Measurements from ENCODE around the gene RNF180. TPM values are rescaled to one million over a fixed set of nuclear protein-coding genes. Genes with fewer than 3 reads are reported as not detected.
"Not testable (repeated sequence)": the region's sequence is repeated elsewhere in the genome, so short reads cannot be mapped to it uniquely, and the experiment has no call there.

The RNF180 gene
- polyA plus RNA-seq, 1 experiment, result 1.0 TPM

DNA sequence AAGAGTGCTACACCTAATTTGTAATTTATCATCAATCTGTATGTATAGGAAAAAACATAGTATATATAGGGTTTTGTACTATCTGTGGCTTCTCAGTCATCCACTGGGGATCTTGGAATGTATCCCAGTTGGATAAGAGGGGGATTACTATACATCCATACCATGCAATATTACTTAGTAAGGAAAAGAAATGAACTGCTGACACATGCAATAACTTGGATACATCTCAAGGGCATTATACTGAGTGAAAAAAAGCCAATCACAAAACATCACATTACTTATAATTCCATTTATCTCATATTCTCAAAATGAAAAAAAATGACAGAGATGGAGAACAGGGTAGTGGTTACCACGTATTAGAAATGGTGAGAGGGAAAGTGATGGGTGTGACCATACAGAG is 231.9 kb downstream of the RNF180 start:
- TF ChIP-seq, protein P1, sequence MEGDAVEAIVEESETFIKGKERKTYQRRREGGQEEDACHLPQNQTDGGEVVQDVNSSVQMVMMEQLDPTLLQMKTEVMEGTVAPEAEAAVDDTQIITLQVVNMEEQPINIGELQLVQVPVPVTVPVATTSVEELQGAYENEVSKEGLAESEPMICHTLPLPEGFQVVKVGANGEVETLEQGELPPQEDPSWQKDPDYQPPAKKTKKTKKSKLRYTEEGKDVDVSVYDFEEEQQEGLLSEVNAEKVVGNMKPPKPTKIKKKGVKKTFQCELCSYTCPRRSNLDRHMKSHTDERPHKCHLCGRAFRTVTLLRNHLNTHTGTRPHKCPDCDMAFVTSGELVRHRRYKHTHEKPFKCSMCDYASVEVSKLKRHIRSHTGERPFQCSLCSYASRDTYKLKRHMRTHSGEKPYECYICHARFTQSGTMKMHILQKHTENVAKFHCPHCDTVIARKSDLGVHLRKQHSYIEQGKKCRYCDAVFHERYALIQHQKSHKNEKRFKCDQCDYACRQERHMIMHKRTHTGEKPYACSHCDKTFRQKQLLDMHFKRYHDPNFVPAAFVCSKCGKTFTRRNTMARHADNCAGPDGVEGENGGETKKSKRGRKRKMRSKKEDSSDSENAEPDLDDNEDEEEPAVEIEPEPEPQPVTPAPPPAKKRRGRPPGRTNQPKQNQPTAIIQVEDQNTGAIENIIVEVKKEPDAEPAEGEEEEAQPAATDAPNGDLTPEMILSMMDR (IDR thresholded peaks at IDR 0.05; ENCODE audit: insufficient read depth, low read depth, low read length), result no peak
- CTCF ChIA-PET, result no interaction called here
- DNase-seq (ENCODE audit: low read depth), result no peak
- Histone ChIP-seq H3K27me3 (ENCODE audit: control insufficient read depth, insufficient read depth, low read length) (no peaks in the 10 kb centered on the region), H3K36me3 (ENCODE audit: control insufficient read depth, insufficient read depth, low read length) (no peaks in the 10 kb centered on the region), H3K4me3 (ENCODE audit: low read depth, low read length) (no peak overlapping the region)
- POLR2A ChIA-PET, result no interaction called here

DNA sequence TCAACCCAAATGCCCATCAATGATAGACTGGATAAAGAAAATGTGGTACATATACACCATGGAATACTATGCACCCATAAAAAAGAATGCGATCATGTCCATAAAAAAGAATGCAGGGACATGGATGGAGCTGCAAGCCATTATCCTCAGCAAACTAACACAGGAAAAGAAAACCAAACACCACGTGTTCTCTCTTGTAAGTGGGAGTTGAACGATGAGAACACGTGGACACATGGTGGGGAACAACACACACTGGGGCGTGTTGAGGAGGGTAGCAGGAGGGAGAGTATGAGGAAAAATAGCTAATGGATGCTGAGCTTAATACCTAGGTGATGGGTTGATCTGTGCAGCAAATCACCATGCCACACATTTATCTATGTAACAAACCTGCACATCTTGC is 233.1 kb downstream of the RNF180 start:
- H3K27me3 ChIP-seq (ENCODE audit: control insufficient read depth, insufficient read depth, low read length); DNase-seq (ENCODE audit: low read depth); H3K36me3 ChIP-seq (ENCODE audit: control insufficient read depth, insufficient read depth, low read length); POLR2A ChIA-PET; H3K4me3 ChIP-seq (ENCODE audit: low read depth, low read length): not testable (repeated sequence)
- CTCF ChIA-PET, result interaction anchor here (0.6 kb wide), 1 partner anchor 203 kb away, joined by 3 read pairs; no protein-coding TSS in a partner anchor

DNA sequence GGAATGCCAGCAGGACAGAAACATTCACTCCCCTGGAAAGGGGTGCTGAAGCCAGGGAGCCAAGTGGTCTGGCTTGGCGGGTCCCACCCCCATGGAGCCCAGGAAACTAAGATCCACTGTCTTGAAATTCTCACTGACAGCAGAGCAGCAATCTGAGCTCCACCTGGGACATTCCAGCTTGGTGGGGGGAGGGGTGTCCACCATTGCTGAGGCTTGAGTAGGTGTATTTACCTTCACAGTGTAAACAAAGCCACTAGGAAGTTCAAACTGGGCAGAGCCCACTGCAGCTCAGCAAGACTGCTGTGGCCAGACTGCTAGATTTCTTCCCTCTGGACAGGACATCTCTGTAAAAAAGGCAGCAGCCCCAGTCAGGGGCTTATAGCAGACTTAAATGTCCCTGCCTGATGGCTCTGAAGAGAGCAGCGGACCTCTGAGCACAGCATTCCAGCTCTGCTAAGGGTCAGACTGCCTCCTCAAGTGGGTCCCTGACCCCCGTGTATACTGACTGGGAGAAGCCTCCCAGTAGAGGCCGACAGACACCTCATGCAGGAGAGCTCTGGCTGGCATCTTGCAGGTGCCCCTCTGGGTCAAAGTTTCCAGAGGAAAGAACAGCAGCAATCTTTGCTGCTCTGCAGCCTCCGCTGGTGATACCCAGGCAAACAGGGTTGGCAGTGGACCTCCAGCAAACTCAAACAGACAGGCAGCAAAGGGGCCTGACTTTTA is 241.6 kb downstream of the RNF180 start:
- CTCF ChIA-PET; H3K4me3 ChIP-seq (ENCODE audit: low read depth, low read length); H3K36me3 ChIP-seq (ENCODE audit: control insufficient read depth, insufficient read depth, low read length); DNase-seq (ENCODE audit: low read depth); POLR2A ChIA-PET; H3K27me3 ChIP-seq (ENCODE audit: control insufficient read depth, insufficient read depth, low read length): not testable (repeated sequence)

DNA sequence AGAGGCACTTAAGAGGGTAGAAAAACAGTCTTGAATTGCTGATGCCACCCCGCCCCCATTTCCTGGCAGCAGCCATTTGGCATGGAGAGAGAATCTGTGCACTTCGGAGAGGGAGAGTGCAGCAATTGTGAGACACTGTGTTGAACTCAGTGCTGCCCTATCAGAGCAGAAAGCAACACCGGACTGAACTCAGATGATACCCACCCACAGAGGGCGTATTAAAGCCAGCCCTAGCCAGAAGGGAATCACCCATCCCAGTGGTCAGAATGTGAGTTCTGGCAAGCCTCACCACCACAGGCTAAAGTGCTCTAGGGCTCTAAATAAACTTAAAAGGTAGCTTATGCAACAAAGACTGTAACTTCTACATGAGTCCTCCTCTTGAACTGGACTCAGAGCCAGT is 251.7 kb downstream of the RNF180 start:
- Histone ChIP-seq H3K4me3 (ENCODE audit: low read depth, low read length) (no peak overlapping the region), H3K27me3 (ENCODE audit: control insufficient read depth, insufficient read depth, low read length) (no peaks in the 10 kb centered on the region), H3K36me3 (ENCODE audit: control insufficient read depth, insufficient read depth, low read length) (no peaks in the 10 kb centered on the region)
- TF ChIP-seq, protein P1 (IDR thresholded peaks at IDR 0.05; ENCODE audit: insufficient read depth, low read depth, low read length), result no peak
- DNase-seq (ENCODE audit: low read depth), result no peak
- ChIA-PET POLR2A (no interaction called here), CTCF (no interaction called here)

DNA sequence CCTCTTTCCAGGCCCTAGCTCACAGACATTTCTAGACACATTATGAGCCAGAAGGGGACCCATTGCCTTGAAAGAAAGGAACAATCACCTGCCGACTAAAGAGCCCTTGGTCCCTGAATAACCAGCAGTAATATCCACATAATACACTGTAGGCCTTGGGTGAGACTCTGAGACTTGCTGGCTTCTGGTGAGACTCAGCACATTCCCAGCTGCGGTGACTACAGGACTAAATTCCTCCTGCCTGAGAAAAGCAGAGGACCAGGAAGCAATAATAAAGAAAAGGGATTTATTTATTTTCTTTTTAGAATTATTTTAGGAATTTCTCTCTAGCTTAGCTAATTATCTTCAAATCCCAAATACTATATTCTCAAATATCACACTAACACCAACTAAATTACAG is 252.4 kb downstream of the RNF180 start:
- TF ChIP-seq, protein P1 (IDR thresholded peaks at IDR 0.05; ENCODE audit: insufficient read depth, low read depth, low read length), result no peak
- POLR2A ChIA-PET, result no interaction called here
- no peaks in the 10 kb centered on the region for H3K36me3 ChIP-seq (ENCODE audit: control insufficient read depth, insufficient read depth, low read length)
- DNase-seq (ENCODE audit: low read depth), result no peak
- no peaks in the 10 kb centered on the region for H3K27me3 ChIP-seq (ENCODE audit: control insufficient read depth, insufficient read depth, low read length)
- H3K4me3 ChIP-seq (ENCODE audit: low read depth, low read length), result no peak overlapping the region
- CTCF ChIA-PET, result no interaction called here

Other genes starting within 250 kb of the RNF180 start
- gene HTR1A, start 203.4 kb upstream of the RNF180 start, polyA plus RNA-seq (2011; rRNA removed), result not detected in 2 replicates